NCI-H187 treated with DMSO at 0.1 percent for 48 hours (cell line): ENCODE results near the gene MPRIP.
"Not testable (repeated sequence)": the region's sequence is repeated elsewhere in the genome, so short reads cannot be mapped to it uniquely, and the experiment has no call there.

ENCODE experiments used
- DNase-seq: peaks from one replicate; lab custom pipeline; 2025; lab: John Stamatoyannopoulos, UW

Gene MPRIP, protein sequence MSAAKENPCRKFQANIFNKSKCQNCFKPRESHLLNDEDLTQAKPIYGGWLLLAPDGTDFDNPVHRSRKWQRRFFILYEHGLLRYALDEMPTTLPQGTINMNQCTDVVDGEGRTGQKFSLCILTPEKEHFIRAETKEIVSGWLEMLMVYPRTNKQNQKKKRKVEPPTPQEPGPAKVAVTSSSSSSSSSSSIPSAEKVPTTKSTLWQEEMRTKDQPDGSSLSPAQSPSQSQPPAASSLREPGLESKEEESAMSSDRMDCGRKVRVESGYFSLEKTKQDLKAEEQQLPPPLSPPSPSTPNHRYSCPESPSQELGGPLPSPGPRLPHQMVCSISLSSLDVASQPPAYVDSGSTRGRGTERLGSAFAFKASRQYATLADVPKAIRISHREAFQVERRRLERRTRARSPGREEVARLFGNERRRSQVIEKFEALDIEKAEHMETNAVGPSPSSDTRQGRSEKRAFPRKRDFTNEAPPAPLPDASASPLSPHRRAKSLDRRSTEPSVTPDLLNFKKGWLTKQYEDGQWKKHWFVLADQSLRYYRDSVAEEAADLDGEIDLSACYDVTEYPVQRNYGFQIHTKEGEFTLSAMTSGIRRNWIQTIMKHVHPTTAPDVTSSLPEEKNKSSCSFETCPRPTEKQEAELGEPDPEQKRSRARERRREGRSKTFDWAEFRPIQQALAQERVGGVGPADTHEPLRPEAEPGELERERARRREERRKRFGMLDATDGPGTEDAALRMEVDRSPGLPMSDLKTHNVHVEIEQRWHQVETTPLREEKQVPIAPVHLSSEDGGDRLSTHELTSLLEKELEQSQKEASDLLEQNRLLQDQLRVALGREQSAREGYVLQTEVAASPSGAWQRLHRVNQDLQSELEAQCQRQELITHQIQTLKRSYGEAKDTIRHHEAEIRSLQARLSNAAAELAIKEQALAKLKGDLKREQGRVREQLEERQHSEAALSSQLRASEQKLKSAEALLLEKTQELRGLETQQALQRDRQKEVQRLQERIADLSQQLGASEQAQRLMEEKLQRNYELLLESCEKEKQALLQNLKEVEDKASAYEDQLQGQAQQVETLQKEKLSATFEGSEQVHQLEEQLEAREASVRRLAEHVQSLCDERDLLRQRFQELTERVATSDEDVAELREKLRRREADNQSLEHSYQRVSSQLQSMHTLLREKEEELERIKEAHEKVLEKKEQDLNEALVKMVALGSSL (N-terminal part only)

GRCh38 chr17:17042384-17042736 is at the start of gene MPRIP:
TSS of gene MPRIP (plus strand) at chr17:17042457. CDS start at chr17:17042849, 392 bp downstream.
- DNase-seq = no peak

- DNase-seq = no peak
Observed at GRCh38 chr17:16994631-16995030, 47.6 kb upstream of the MPRIP start.

- no peak for DNase-seq
Observed at GRCh38 chr17:16995930-16996329, 46.3 kb upstream of the MPRIP start.

DNA sequence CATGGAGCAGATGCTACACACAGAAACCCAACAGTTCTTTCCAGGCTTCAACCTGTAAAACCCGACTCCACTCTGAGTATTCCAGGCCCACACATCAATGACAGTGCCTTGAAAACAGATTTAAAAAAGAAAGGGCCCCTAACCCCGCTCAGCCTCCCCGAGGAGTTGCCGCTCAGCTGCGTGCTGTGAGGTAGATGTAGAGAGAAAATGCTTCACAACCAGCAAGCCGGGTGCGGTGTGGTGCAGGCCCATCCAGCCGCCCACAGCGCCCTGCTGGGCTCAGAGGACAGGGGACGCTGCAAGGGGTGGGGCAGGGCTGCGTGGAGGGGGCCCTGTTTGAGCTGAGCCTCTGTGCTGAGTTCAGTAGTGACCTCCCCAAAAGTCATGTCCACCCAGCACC is 45.5 kb upstream of the MPRIP start:
- not testable (repeated sequence) for DNase-seq

DNA sequence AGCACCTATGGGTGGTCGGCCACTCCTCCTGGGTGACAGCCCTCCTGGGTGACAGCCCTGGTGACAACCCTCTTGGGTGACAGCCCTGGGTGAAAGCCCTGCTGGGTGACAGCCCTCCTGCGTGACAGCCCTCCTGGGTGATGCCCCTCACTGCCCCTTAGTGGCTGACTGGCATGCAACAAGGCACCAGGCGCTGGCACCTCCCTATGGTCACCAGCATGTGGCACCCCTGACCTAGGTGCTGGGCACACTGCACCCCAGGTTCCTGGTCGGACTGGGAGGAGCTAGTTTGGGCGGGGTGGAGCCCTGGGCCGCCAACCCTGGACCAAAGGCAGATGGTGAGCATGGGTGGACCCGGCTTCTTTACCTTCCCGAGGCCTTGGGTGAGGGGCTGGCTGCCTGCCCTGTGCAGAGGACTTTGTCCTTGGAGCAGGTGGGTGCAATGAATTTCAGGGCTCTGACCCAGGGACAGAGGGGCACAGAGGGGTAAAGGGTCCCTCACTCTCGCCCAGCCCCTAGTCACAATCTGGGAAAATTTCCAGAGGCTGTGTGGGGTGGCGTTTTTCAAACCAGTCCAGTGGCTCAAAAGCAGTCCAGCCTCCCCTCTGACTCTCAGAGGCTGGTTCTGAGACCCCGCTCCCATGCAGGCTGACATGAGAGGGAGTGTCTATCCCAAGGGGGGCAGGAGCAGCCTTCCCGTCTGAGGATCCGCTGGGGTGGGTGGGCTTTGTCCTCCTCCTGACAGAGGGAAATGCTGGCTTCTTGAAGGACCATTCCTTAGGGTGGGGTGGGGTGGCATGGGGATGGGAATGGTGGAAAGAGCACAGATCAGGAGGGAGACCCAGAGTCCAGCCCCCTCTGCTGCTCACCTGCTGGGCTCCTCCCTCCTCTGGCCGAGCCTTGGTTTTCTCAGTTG is 44.5 kb upstream of the MPRIP start:
- no peak for DNase-seq

- DNase-seq = no peak
Observed at GRCh38 chr17:16999931-17000625, 42.2 kb upstream of the MPRIP start.

- no peak for DNase-seq
Observed at GRCh38 chr17:17001076-17001777, 41.0 kb upstream of the MPRIP start.

GRCh38 chr17:17001874-17002520 is 40.3 kb upstream of the MPRIP start:
- DNase-seq = no peak

- DNase-seq = not testable (repeated sequence)
Observed at GRCh38 chr17:17002731-17003715, 39.2 kb upstream of the MPRIP start.

GRCh38 chr17:17004251-17004996 is 37.8 kb upstream of the MPRIP start:
- DNase-seq = no peak

- not testable (repeated sequence) for DNase-seq
Observed at GRCh38 chr17:17004997-17005614, 37.2 kb upstream of the MPRIP start.

- DNase-seq = not testable (repeated sequence)
Observed at GRCh38 chr17:17007891-17008290, 34.4 kb upstream of the MPRIP start.

GRCh38 chr17:17008621-17009397 is 33.4 kb upstream of the MPRIP start:
- not testable (repeated sequence) for DNase-seq

DNA sequence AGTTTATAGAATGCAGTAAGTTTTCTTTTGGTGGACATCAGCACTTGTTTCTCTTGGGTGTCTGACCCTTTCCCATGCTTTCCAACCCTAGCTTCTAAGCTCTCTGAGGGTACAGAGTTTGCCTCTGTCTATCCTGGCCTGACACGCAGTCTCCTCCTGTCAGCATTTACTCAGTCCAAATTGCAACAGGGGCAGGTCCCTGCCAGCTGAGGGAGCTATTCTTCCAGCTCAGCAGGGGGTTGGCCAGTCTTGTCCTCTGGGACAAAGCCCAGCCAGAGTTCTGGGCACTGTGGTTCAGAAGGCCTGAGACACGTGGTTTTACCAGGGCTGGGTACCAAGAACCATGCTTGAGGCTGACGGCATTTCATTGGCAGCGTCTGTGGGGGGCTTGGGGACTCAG is 32.3 kb upstream of the MPRIP start:
- not testable (repeated sequence) for DNase-seq

- DNase-seq = not testable (repeated sequence)
Observed at GRCh38 chr17:17010545-17011034, 31.7 kb upstream of the MPRIP start.
